ENCODE data around the gene UNC119. TPM values are rescaled to one million over a fixed set of nuclear protein-coding genes. Genes with fewer than 3 reads are reported as not detected.

Gene UNC119
- total RNA-seq, 1 experiment from 2014 or later = 43.2 TPM

GRCh38 chr17:28537219-28537610 lies 15.2 kb downstream of the UNC119 start:
- no peak overlapping the region for H3K4me3 ChIP-seq (replicated peaks in 1 of 2; ENCODE audit: low read depth in 1 of 2, low read length in 2 of 2)
- CTCF ChIA-PET = interaction anchor here (1.8 kb wide), 1 partner anchor 42 kb away, joined by 4 read pairs; no protein-coding TSS in a partner anchor
- DNase-seq (ENCODE audit: low read depth, low spot score) (no peak), ATAC-seq (no peak)
- H3K36me3 ChIP-seq (ENCODE audit: control insufficient read depth in 1 of 2, insufficient read depth in 2 of 2, low read length in 2 of 2) = no peaks in the 10 kb centered on the region
- H2AFZ ChIP-seq (ENCODE audit: low read depth, low read length, poor library complexity, severe bottlenecking) = no peak overlapping the region
- H3K9me3 ChIP-seq (ENCODE audit: control insufficient read depth in 1 of 2, insufficient read depth in 1 of 2, low read depth in 1 of 2, low read length in 2 of 2) = no peaks in the 10 kb centered on the region
- H3K4me2 ChIP-seq (ENCODE audit: low read length) = no peak overlapping the region
- H3K27me3 ChIP-seq (ENCODE audit: insufficient read depth, low read length) = no peaks in the 10 kb centered on the region
- no peak overlapping the region for H3K27ac ChIP-seq (ENCODE audit: low read depth, low read length)
- RAD21 ChIA-PET (ENCODE audit: low non-redundant PET in 1 of 2, low total read pairs in 2 of 2, uncharacterized antibody in 2 of 2, unreplicated experiment in 2 of 2) = no interaction called here
- POLR2A ChIA-PET = no interaction called here
- no peaks in the 10 kb centered on the region; a peak in 1 of 4 replicates for H3K4me1 ChIP-seq (ENCODE audit: control insufficient read depth in 1 of 2, insufficient read depth in 2 of 2, low read length in 2 of 2)
- intact Hi-C loops (cut with micrococcal nuclease) = no loop called here
- TF ChIP-seq SP1 (IDR thresholded peaks at IDR 0.05; ENCODE audit: low read depth) = no peak
- no peak for TF ChIP-seq ZBTB33 (IDR thresholded peaks at IDR 0.05; ENCODE audit: extremely low read depth, insufficient replicate concordance, low read length)
- TF ChIP-seq TCF7L2 (IDR thresholded peaks at IDR 0.05; ENCODE audit: borderline replicate concordance, extremely low read depth, insufficient read depth, insufficient read length) = no peak
- TF ChIP-seq SIN3A (IDR thresholded peaks at IDR 0.05; ENCODE audit: low read depth) = no peak
- H4K20me1 ChIP-seq (ENCODE audit: insufficient read depth) = no peaks in the 10 kb centered on the region
- H3K79me2 ChIP-seq (ENCODE audit: insufficient read depth, low read length) = no peaks in the 10 kb centered on the region
- H3K9ac ChIP-seq (ENCODE audit: low read length) = no peak overlapping the region
- H3K9me2 ChIP-seq (ENCODE audit: insufficient read depth) = no peaks in the 10 kb centered on the region
- BruUV-seq (replicated peaks) = no TSS peak

DNA sequence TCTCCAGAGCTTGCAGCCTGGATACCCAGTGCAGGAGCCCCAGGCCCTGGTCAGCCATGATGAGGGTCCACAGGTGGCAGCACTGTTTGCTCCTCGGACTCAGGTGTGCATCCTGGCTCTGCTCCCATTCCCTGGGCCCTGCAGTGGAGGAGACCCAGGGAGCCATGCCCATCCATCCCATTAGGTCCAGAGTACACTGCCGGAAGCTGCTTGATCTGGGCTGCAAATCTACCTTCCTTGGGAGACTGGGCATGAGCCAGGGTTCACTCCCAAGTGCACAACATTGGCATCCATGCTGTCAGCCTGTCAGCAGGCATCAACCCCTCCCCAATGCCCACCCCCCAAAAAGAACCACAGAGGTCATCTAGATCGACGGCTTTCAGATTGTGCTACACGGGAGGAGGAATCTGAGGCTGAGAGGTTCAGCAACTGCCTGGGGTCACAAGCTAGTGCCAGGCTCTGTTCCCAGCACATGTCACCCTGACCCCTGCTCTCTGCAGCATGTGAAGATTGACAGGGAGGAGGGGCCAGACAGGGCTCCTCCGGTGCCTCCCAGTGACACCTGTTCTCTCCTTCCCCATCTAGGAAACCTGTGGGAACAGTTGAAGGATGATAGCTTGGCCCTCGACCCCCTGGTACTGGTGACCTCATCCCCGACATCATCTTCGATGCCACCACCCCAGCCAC lies 15.7 kb downstream of the UNC119 start:
- no peak for ATAC-seq
- POLR2A ChIA-PET = no interaction called here
- no peak overlapping the region for H2AFZ ChIP-seq (ENCODE audit: low read depth, low read length, poor library complexity, severe bottlenecking)
- intact Hi-C loops (cut with micrococcal nuclease) = no loop called here
- no peak overlapping the region for H3K4me3 ChIP-seq (replicated peaks in 1 of 2; ENCODE audit: low read depth in 1 of 2, low read length in 2 of 2)
- RAD21 ChIA-PET (ENCODE audit: low non-redundant PET in 1 of 2, low total read pairs in 2 of 2, uncharacterized antibody in 2 of 2, unreplicated experiment in 2 of 2) = no interaction called here
- BruUV-seq (replicated peaks) = no TSS peak
- H3K79me2 ChIP-seq (ENCODE audit: insufficient read depth, low read length) = no peaks in the 10 kb centered on the region
- no peaks in the 10 kb centered on the region for H4K20me1 ChIP-seq (ENCODE audit: insufficient read depth)
- CTCF ChIA-PET = interaction anchor here (1.4 to 1.8 kb wide), 2 partner anchors 11 to 42 kb away, joined by 3 to 4 read pairs; no protein-coding TSS in a partner anchor
- H3K27ac ChIP-seq (ENCODE audit: low read depth, low read length) = no peak overlapping the region
- H3K4me1 ChIP-seq (ENCODE audit: control insufficient read depth in 1 of 2, insufficient read depth in 2 of 2, low read length in 2 of 2) = no peaks in the 10 kb centered on the region; a peak in 1 of 4 replicates
- H3K36me3 ChIP-seq (ENCODE audit: control insufficient read depth in 1 of 2, insufficient read depth in 2 of 2, low read length in 2 of 2) = no peaks in the 10 kb centered on the region
- no peaks in the 10 kb centered on the region for H3K9me2 ChIP-seq (ENCODE audit: insufficient read depth)
- no peak overlapping the region for H3K4me2 ChIP-seq (ENCODE audit: low read length)
- H3K27me3 ChIP-seq (ENCODE audit: insufficient read depth, low read length) = peaks cover 2% of the 10 kb centered on the region; the same call in 1 of the 2 replicates
- H3K9ac ChIP-seq (ENCODE audit: low read length) = no peak overlapping the region
- no peaks in the 10 kb centered on the region for H3K9me3 ChIP-seq (ENCODE audit: control insufficient read depth in 1 of 2, insufficient read depth in 1 of 2, low read depth in 1 of 2, low read length in 2 of 2)
- no peak for DNase-seq (ENCODE audit: low read depth, low spot score)
- TF ChIP-seq SP1 (IDR thresholded peaks at IDR 0.05; ENCODE audit: low read depth) = no peak
- no peak for TF ChIP-seq ELF1 (IDR thresholded peaks at IDR 0.05; ENCODE audit: borderline replicate concordance, low read depth)
- no peak for TF ChIP-seq ATF3 (IDR thresholded peaks at IDR 0.05)
- TF ChIP-seq ZNF274 (IDR thresholded peaks at IDR 0.05; ENCODE audit: low read depth, low read length) = no peak
- no peak for TF ChIP-seq ZBTB33 (IDR thresholded peaks at IDR 0.05; ENCODE audit: extremely low read depth, insufficient replicate concordance, low read length)
- TF ChIP-seq, protein P1, sequence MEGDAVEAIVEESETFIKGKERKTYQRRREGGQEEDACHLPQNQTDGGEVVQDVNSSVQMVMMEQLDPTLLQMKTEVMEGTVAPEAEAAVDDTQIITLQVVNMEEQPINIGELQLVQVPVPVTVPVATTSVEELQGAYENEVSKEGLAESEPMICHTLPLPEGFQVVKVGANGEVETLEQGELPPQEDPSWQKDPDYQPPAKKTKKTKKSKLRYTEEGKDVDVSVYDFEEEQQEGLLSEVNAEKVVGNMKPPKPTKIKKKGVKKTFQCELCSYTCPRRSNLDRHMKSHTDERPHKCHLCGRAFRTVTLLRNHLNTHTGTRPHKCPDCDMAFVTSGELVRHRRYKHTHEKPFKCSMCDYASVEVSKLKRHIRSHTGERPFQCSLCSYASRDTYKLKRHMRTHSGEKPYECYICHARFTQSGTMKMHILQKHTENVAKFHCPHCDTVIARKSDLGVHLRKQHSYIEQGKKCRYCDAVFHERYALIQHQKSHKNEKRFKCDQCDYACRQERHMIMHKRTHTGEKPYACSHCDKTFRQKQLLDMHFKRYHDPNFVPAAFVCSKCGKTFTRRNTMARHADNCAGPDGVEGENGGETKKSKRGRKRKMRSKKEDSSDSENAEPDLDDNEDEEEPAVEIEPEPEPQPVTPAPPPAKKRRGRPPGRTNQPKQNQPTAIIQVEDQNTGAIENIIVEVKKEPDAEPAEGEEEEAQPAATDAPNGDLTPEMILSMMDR (IDR thresholded peaks at IDR 0.05 in 2 of 3, conservative IDR thresholded peaks at IDR 0.05 in 1 of 3; ENCODE audit: borderline replicate concordance in 1 of 3, insufficient read depth in 1 of 3, low read depth in 2 of 3, low read length in 2 of 3) = no peak
- no peak for TF ChIP-seq EZH2 (IDR thresholded peaks at IDR 0.05)
- TF ChIP-seq SRF (IDR thresholded peaks at IDR 0.05; ENCODE audit: low read depth) = no peak
- TF ChIP-seq TCF7L2 (IDR thresholded peaks at IDR 0.05; ENCODE audit: borderline replicate concordance, extremely low read depth, insufficient read depth, insufficient read length) = no peak
- TF ChIP-seq RAD21 (IDR thresholded peaks at IDR 0.05; ENCODE audit: low read depth) = no peak

Data from HCT116 (cell line).